RWPE1 (cell line): ENCODE measurements around the gene TRAF6.

Source experiments
- CTCF ChIA-PET: fragments of 350-600 bp; sonication (Branson Sonifier 250); formaldehyde crosslinking; extraction: SDS; loops from one replicate; lab custom pipeline; 2021; lab: Yijun Ruan, JAX
- POLR2A ChIA-PET: fragments of 400-600 bp; formaldehyde crosslinking; extraction: SDS; loops from one replicate; lab custom pipeline; 2020; ENCODE audit warnings: antibody characterized with exemption; ENCODE audit not compliant: low non-redundant PET; lab: Yijun Ruan, JAX
- DNase-seq: peaks from one replicate; pipeline ENCODE4 v3.0.0; 2012; ENCODE audit warnings: low spot score
- H3K27ac ChIP-seq: fragments of 450-650 bp; 2 replicates; pipeline ENCODE4 v1.5.1; 2017
- CTCF ChIP-seq: fragments of 450-650 bp; conservative IDR thresholded peaks from 2 replicates; pipeline ENCODE4 v1.5.1; 2017; ENCODE audit warnings: low read depth, mild to moderate bottlenecking

The TRAF6 gene

GRCh38 chr11:36463781-36464180 is 46.3 kb downstream of the TRAF6 start:
- no peak for DNase-seq
- CTCF ChIA-PET = interaction anchor here (0.6 kb wide), 1 partner anchor 1800 kb away, joined by 13 read pairs; no protein-coding TSS in a partner anchor
- no peak overlapping the region for H3K27ac ChIP-seq
- TF ChIP-seq CTCF = no peak
- POLR2A ChIA-PET = no interaction called here

- ChIA-PET POLR2A (no interaction called here), CTCF (interaction anchor here (0.6 kb wide), 1 partner anchor 43 kb away, joined by 3 read pairs; no protein-coding TSS in a partner anchor)
- no peak for TF ChIP-seq CTCF
- H3K27ac ChIP-seq = no peak overlapping the region
- no peak for DNase-seq
Measured at GRCh38 chr11:36462321-36462720, 47.8 kb downstream of the TRAF6 start.

GRCh38 chr11:36460220-36460619 is 49.9 kb downstream of the TRAF6 start:
- TF ChIP-seq CTCF = no peak
- no peak overlapping the region for H3K27ac ChIP-seq
- ChIA-PET POLR2A (no interaction called here), CTCF (interaction anchor here (0.6 kb wide), 1 partner anchor 57 kb away, joined by 3 read pairs; no protein-coding TSS in a partner anchor)
- DNase-seq = no peak

GRCh38 chr11:36459046-36459445 is 51.0 kb downstream of the TRAF6 start:
- no peak for TF ChIP-seq CTCF
- CTCF ChIA-PET = no interaction called here
- no peak overlapping the region for H3K27ac ChIP-seq
- POLR2A ChIA-PET = no interaction called here
- no peak for DNase-seq

DNA sequence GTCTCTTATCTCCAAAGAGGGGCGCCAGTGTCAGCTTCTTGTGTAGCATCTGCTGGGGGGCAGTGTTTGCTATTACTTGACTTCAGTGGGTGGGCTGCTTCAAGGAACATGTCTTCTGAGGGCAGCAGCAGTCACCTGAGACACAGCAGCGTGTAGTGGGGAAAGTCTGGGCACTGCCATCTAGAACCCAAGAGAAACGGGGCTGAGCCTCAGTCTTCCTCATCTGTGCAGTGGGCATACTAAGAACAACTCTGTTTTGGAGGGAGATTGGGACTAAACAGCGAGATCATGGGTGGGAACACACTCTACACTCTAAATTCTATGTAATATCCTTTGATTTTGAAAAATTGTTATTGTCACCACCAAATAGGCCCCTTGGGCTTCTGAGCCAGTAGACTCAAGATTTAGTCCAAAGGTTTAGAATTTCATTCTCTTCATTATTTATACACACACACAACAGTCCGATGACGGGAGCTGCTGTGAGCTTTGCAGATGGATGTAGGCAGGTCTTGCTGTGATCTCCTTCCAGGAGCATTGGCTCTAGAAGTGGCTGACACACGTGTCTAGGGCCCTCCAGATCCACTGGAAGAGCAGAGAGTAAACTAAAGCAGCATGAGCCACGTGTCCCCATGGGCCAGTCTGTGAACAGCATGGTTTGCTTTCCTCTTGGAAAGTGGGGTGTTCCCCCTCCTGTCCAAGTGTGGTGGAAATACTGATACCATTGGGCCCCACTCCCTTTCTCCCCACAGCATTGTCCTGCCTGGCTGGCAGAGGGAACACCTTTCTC is 51.8 kb downstream of the TRAF6 start:
- H3K27ac ChIP-seq = no peak overlapping the region
- CTCF ChIA-PET = no interaction called here

DNA sequence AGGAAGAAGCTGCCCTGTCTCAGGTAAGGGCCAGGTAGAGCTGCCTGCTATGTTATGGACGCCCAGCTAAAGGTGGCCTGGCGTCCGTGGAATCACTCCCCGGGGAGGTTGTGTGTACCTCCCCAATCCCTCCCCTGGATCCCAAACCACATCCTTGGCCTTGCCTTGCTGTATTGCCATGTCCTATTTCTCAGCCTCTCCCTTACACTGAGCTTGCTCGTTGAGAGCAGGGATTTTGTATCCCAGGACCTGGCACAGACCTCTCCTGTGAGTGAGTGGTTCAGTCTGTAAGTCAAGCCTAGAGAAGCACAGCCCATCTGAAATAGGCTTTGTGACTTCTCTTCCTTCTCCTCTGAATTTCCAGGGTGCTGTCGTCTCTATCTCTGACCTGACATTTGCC is 53.9 kb downstream of the TRAF6 start:
- ChIA-PET CTCF (no interaction called here), POLR2A (no interaction called here)
- DNase-seq = no peak
- TF ChIP-seq CTCF = no peak
- H3K27ac ChIP-seq = peak overlapping the region; percentile 69

More for the DNA sequence above, 51.8 kb downstream of the TRAF6 start:
- POLR2A ChIA-PET = no interaction called here
- DNase-seq = no peak
- TF ChIP-seq CTCF = no peak
